ELF-1 (cell line): ENCODE measurements around the gene SNTA1.
A peak's percentile ranks its signal among the peaks of the same experiment; 100 is the strongest.
"Not testable (repeated sequence)": the region's sequence is repeated elsewhere in the genome, so short reads cannot be mapped to it uniquely, and the experiment has no call there.

Source experiments
- DNase-seq: peaks from one replicate; pipeline ENCODE4 v3.0.0-alpha.2; 2016; ENCODE audit warnings: low read depth, low spot score

Gene SNTA1

DNA sequence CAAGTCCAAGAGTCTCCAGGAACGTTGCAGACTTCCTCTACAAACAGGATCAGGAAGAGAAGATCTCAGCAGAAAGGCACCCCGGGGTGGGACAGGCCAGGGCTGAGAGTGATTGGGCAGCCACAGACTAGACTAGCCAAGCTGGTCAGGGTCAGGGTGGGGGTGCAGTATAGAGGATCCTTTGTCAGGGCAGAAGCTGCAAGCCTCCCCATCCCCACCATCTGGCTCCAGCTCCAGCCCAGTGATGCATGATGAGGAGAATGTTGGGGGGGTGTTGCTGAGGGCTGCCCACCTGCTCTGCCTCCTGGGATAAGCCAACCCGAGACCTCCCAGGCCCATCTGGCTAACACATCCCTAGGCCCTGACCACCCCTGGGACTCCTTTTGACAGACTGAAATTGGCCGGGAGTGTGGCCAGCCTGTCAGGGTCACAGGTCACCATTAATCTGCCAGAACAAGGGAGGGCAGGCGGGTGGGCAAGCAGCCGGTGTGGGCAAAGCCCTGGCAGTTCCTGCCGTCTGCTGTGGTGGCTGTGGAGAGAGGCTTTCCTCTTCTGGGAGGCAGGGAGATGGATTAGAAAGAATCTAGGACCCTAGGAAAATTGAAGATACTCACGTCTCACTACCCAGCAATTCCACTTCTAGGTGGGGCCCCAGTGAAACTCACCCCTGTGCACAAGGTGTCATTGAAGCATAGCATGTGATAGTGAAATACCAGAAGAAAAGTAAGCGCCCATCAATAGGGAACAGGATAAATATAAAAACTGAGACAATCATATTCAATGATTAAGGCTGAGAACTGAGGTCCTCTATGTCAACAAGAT lies 22.1 kb upstream of the SNTA1 start:
- DNase-seq, result no peak

DNA sequence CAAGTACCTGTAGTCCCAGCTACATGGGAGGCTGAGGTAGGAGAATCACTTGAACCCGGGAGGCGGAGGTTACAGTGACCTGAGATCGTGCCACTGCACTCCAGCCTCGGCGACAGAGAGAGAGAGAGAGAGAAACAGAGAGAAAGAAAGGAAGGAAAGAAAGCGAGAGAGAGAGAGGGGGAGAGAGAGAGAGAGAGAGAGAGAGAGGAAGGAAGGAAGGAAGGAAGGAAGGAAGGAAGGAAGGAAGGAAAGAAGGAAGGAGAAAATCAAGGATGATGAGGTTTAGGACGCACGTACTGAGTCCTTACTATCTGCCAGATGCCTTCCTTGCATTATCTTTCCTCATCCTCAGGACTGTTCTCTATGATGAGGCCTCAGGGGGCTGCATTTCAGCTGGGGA lies 21.2 kb upstream of the SNTA1 start:
- not testable (repeated sequence) for DNase-seq

DNA sequence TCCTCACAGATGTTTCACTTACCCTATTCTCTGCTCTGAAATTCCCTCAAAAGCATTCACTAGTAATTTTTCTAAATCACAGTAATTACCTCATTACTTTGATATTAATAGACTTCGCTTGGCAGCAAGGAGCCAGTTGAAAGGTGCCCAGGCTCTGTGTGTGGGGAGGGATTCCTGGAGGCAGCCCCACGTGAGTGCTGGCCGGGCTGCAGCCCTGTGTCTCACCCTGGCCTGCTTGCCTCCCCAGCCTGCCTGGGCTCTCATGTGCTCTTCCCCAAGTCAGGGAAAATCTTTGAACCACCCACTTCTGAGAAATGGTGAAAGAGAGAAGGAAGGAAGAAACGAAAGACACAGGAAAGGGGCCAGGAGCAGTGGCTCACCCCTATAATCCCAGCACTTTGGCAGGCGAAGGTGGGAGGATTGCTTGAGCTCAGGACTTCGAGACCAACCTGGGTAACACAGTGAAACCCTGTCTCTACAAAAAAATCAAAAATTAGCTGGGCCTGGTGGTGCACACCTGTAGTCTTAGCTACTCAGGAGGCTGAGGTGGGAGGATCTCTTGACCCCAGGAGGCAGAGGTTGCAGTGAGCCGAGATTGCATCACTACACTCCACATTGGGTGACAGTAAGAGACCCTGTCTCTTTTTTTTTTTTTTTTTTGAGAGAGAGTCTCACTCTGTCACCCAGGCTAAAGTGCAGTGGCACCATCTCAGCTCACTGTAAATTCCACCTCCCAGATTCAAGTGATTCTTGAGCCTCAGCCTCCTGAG lies 20.0 kb upstream of the SNTA1 start:
- DNase-seq, result no peak

DNA sequence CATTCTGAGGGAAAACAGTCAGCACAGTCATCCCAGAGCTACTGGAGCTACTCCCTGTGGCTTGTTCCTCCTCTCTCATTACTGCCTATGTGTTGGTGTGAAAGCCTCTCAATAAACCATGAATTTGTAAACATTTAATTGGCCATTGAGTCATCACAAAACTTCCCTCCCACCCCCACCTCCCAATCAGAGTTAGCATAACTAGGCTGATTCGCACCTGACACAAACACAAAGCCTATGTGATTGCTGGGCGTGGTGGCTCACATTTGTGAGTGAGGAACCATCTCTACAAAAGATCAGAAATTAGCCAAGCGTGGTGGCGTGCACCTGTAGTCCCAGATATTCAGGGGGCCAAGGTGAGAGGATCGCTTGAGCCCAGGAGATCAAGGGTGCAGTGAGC lies 17.1 kb upstream of the SNTA1 start:
- peak; percentile 56 for DNase-seq

DNA sequence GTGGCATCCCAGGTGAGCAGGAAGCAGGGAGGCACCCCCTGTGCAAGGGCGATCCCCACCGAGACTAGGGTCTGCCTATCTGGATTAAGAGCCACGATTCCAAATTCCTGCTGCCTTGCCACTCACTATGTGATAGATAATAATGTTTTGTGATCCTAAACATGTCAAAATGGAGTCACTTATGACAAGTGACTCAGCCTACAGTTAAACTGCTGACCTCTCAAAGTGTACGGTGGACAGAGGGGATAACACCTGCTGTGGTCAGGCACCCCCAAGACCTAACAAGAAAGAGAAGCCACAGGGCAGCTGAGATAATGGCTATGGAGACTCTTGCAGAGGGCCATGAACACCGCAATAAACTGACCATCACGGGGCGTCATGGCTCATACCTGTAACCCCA lies 16.0 kb upstream of the SNTA1 start:
- DNase-seq, result no peak

DNA sequence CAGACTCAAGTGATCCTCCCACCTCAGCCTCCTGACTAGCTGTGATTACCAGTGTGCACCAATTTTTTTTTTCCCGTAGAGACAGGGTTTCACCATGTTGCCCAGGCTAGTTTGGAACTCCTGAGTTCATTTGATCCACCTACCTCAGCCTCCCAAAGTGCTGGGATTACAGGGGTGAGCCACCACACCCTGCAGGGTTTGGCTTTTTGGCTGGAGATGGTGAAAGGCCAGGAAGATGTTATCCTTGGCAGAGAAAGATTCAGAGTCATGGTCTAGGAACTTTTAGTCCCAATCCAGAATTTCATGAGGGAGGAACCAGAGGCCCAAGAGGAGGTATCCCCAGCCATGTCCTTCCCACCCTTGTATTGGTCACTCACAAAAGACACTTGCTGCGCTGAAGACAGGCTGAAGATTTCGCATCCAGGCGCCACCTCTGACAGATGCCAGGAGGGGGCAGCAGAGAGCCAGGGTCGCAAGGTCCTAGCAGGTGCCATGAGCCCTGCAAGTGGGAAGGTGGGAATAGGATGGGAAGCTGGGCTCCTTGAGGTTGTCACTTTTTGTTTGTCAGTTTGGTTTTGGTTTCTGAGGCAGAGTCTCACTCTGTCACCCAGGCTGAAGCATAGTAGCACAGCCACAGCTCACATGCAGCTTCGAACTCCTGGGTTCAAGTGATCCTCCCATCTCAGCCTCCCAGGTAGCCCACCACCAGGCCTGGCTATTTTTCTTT lies 13.5 kb upstream of the SNTA1 start:
- DNase-seq, result peak; percentile 91

DNA sequence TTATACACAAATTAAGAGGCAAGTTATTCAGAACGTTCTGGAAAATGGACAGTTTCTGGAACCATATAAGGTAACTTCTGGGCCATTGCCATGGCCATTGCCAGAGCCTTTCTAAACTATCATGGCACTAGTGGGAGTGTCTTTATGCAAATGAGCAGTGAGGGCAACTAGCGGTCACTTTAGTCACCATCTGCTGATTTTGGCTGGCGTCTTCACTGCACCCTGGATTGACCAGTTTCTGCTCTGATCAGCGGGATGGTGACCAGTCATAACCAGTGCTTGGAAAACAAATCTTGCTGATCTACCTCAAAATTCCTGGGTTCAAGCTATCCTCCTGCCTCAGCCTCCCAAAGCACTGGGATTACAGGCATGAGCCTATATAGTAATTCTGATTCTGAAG lies 7.3 kb upstream of the SNTA1 start:
- DNase-seq, result no peak

DNA sequence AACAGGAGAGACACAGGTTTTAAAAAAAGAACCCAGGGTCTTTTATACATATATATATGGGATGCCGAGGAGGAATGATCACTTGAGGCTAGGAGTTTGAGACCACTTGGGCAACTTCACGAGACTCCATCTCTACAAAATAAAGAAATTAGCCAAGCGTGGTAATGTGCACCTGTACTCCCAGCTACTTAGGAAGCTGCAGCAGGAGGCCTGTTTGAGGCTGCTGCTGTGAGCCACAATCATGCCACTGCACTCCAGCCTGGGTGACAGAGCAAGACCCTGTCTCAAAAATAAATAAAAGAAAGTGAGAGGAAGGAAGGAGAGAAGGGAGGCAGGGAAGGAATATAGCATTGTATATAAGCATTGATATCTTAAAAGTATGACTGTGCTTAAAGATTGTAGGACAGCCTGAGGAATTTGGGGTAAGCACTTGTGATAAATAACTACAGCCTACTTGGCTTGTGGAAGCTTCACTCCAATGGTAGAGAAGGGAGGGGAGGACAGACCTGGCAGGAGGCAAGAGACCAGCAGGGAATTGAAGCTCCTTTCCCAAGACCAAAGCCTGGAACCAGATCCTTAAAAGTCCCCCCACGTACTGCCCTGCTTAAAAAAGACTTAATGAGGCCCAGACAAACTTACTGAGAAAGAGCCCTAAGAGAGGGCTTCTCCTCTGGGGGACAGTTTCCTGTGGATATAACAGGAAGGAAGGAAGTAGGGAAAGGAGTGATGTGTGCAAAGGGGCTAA lies 2.5 kb upstream of the SNTA1 start:
- DNase-seq, result no peak

DNA sequence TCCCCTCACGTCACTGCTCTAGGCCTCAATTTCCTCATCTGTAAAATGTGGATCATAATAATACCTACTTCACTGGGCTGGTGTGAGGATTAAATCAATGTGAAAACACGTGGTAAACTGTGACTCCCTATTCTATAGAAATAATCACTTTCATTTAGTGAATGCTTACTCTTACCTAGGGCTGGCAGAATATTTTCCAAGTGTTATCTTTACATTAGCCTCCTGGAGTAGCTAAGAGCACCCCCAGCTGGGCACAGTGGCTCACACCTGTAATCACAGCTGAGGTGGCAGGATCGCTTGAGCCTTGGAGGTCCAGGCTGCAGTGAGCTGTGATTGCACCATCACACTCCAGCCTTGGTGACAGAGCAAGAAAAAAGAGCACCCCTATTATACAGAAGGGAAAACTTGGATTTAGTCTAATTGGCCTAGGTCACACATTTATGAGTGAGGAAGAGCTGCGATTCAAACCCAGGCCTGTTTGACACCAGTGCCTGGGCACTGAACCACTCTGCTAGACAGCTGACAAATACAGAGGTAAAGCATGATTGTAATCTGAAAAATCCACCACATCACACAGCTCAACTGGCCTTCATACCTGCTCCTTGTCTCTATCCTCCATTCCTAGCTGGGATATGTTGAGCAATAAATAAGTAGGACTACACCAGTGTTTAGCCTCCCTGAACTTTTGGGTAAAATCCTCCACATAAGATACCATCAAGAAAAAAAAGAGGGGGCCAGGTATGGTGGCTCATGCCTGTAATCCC lies 1.4 kb upstream of the SNTA1 start:
- DNase-seq, result no peak

DNA sequence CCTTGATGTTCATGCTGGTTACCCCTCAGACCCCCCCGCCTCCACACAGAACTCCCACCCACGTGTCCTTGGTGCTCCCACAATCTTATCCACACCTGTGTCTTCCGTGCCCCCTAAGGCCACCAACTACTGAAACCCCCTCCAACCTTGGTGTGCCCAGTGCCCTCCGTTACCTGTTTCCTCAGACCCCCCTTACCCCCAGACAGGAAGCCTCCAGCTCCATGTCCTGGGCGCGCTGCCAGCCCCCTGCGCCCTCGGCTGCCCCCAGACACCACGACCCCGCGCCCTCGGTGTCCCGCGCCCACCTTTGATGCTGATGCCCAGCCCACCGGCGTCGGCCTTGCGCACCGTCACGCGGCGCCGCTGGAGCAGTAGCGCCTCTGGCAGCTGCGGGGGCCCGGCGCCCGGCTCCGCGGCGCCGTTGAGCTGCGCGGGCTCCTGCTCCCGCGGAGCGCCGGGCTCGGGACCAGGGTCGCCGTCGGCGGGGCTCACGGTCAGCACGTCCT lies 504 bp downstream of the SNTA1 start:
- DNase-seq, result no peak

DNA sequence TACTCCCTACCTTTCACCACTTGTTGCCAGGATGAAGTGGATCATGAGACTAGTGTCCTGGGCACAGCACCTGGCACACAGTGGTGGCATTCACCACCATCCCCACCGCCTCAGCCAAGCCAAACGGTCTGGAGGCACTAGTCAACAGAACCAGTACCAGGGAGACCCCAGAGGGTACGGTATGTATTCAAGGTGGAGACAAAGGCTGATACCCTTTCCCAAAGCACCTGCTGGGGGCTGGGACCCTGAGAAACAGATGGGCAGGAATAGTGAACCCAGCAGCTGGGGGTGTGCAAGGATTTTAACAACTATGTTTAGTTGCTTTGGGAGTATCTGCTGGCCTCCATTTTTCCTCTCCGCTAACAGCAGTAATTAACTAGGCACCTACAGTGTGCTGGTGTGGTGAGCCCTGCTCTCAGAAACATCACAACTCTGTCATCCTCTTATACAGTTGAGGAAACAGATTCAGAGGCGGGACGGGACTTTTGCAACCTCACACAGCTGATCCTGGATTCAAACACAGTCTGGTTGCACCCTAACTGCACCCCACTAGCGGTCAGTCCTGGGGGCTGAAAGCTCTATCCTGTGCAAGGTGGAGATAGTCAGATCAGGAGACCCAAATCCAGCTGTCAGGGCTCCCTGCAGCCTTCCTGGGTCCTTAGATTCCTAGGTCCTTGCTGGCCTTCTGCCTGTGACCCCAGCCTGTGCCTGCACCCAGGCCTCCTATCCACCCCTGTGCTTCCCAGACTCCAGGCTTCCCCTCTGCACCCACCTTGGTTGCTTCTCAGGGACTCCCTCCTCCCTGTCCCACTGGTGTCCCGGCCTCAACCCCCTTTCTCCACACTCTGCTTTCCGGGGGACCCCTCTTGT lies 1.2 kb downstream of the SNTA1 start:
- no peak for DNase-seq

DNA sequence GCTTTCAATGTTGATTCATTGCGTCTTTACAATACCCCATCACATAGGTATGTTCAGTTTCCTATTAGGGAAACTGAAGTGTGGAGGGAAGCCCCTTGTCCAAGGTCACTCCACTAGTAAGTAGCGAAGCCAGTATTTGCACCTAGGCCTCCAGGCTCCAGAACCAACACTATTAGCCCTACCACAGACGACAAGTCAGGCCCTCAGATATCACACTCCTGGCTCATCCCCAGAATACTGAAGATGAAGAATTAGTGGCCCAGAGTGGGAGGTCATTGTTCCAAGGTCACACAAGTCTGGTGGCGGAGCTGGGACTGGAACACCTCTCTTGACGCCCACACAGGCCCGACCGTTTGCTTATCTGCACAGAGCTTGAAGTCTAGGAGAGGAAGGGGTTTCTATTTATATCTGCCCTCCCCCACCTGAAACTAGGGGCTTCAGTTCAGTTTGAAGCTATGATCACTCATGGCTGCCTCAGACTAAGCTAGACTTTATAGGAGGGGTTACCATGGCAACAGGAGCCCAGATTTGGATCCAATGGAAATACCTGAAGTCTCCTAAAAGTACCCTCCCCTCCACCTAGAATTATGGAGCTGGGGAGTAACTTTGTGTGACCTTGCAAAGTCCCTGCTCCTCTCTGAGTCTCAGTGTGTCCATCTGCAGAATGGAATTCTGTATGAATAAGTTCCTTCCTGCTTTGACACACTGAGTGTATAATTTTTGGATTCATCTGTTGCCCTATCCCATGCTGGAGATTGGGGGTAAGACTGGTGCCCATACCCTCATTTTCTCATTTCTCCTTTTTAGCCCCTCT lies 2.2 kb downstream of the SNTA1 start:
- DNase-seq, result no peak

DNA sequence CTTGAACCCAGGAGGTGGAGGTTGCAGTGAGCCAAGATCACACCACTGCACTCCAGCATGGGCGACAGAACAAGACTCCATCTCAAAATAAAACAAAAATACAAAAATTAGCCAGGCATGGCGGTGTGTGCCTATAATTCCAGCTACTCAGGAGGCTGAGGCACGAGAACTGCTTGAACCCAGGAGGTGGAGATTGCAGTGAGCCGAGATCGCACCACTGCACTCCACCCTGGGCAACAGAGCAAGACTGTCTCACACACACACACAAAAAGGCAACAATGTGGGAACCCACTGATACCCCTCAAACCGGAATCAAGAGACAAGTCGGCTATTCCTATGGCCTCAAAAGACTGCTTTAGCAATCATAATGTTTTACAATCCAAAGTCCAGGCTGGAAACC lies 3.0 kb downstream of the SNTA1 start:
- not testable (repeated sequence) for DNase-seq

DNA sequence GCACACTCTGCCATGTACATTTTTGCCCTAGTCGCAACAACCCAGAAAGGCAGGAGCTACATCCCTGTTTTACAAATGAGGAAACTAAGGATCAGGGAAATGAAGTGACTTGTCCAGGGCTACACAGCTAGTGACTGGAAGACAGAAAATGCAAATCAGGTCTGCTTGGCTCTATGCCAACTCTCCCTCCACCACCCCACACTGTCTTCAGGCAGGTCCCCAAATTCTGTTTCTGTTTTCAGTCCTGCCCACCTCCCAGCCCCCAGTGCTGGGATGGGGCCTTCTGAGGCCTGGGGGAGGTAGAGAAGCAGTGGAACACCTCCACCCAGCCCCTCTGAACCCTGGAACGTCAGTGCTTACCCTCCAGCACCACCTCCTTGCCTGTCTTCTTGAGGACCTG lies 5.1 kb downstream of the SNTA1 start:
- no peak for DNase-seq

DNA sequence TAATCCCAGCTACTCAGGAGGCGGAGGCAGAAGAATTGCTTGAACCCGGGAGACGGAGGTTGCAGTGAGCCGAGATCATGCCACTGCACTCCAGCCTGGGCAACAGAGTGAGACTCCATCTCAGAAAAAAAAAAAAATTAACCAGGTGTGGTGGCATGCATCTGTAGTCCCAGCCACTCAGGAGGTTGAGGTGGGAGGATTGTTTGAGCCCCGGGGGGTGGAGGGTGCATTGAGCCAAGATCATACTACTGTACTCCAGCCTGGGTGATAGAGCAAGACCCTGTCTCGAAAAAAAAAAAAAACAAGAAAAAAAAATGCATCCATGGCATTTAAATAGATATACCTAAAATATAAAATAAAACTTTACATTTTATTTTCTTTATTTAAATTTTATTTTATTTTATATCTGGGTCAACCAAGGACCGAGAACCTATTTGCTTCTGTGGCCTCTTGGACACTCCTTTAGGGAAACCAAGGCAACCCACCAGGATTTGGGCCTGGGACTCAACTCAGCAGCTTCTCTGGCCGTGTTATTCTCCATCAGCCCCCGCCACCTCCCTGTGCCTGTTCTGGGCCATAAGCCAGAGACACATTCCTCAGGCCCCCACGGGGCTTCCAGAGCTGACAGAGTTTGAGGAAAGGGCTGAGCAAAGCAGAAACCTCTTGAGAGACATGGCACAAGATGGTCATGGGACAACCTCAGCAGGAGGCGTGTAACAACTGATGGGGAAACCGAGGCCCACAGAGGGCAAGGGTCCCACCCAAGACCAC lies 6.2 kb downstream of the SNTA1 start:
- peak; percentile 23 for DNase-seq

DNA sequence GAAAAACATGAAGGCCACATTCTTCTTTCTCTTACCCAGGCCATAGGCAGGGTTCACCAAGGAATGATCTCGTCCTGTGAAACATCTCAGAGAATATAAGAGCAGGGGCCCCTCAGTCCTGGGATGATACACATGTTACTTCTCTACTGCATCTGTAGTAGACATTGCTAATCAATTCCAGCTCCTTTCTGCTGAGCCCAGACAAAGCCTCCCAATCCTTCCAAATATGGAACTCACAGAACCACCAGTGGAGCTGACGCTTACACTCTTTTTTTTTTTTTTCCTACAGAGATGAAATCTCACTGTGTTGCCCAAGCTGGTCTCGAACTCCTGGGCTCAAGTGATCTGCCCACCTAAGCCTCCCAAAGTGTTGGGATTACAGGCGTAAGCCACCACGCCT lies 9.1 kb downstream of the SNTA1 start:
- no peak for DNase-seq

DNA sequence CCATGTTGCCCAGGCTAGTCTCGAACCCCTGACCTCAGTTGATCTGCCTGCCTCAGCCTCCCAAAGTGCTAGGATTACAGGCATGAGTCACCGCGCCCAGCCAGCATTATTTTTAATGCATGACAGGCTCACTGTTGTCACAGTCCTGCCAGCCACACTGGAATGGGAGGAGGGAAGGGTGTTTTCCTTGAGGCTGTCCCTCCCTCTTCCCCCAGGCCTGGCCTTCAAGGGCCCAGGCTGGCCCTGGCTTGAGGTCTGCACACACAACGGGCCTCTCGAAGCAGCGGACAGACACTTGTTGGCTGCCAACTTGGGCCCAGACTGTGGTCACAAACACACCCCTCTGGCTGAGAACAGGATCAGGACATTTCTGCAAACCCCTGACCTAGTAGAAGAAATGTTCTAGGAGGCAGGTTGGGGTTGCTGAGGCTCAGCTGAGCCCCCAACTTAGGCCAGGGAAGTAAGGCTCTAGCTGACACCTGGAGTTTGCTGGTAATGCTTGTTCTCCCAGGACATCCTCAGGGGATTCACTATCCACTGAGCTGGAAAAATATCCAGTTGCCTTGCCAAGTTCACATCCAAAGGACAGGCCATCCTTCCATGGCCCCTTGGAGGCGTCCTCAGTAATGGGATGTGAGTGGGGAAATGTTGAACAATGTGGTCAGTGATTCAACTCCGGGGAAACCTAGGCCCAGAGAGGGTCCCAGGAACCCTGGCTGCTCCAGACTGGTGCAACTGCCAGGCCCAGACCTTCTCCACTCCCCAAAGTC lies 9.9 kb downstream of the SNTA1 start:
- peak; percentile 27 for DNase-seq
